Glomerular endothelial cell (primary cell): ENCODE data around the gene CCT8. TPM values are rescaled to one million over a fixed set of nuclear protein-coding genes. Genes with fewer than 3 reads are reported as not detected.
A peak's percentile ranks its signal among the peaks of the same experiment; 100 is the strongest.

Experiments
- DNase-seq: peaks from one replicate; pipeline ENCODE4 v3.0.0-alpha.2; 2011; ENCODE audit warnings: low read depth, low spot score; ENCODE audit errors: extremely low read depth
- total RNA-seq: library from RNA; depleted of rRNA; stranded (reverse); fragments of >200 nt; gene quantifications from 2 replicates; pipeline ENCODE4 v1.2.3, GENCODE V29; 2015

CCT8 gene, protein sequence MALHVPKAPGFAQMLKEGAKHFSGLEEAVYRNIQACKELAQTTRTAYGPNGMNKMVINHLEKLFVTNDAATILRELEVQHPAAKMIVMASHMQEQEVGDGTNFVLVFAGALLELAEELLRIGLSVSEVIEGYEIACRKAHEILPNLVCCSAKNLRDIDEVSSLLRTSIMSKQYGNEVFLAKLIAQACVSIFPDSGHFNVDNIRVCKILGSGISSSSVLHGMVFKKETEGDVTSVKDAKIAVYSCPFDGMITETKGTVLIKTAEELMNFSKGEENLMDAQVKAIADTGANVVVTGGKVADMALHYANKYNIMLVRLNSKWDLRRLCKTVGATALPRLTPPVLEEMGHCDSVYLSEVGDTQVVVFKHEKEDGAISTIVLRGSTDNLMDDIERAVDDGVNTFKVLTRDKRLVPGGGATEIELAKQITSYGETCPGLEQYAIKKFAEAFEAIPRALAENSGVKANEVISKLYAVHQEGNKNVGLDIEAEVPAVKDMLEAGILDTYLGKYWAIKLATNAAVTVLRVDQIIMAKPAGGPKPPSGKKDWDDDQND
- 171 and 188 TPM in 2 replicates for total RNA-seq

GRCh38 chr21:29073222-29074006, at the start of gene CCT8:
Gene CCT8 (minus strand): TSS chr21:29073648. CDS start chr21:29073590, 58 bp downstream.
- peak; percentile 96 for DNase-seq

DNA sequence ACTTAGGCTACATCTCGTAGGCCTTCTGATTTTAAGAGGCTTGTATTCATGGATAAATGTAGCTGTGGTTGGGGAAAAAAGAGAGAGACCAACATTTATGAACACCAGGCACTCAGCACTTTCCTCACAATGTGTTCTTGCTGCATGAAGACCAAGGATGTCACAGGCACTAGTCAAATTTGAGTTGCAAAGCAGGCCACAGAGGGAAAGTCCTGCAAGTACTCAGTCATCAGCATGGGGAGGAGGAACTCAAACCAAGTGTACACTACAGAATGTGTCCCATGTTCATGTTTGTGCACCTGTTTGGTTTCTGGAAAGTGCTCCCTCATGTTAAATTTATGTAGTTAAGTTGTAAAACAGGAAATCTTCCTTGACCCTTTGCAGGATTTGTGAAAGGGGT, 48.3 kb upstream of the CCT8 start:
- no peak for DNase-seq

GRCh38 chr21:29117372-29117955, 44.0 kb upstream of the CCT8 start:
- no peak for DNase-seq

DNA sequence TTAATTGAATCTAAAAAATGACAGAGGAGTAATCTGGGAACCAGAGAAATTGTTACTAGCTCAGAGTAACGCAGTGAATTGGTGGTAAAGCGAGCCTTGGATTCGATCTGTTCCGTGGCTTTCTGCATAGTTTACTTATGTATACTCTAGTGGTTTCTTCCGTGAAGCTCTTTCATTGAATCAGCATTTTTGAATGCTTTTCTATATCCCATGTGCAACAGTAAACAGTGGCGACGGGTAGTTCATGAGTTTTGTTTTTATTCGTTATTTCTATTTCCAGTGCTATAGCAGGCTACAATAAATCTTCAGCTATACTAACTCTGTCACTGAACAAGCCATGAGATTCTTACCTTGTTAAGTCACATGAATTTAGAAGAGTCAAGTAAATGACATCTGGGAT, 42.5 kb upstream of the CCT8 start:
- no peak for DNase-seq

- no peak for DNase-seq
Observed at GRCh38 chr21:29114765-29115500, 41.5 kb upstream of the CCT8 start.

DNA sequence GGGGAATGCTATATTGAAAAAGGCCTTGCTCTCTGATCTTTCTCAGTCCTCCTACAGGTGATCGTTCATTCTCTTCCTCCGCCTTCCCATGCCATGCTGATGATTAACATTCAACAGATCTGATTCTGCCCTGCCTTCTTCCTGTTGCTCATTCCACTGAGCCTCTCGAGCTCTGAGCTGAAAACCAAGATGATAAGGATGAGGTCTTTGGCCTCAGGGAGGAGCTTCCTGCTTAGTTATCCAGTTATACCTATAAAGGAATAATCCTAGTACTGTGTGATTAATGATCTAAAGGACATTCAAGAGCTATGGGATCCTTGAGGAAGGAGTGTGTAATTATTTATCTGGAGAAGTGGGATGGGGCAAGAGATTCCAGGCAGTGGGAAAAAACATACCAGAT, 31.8 kb upstream of the CCT8 start:
- DNase-seq, result no peak

DNA sequence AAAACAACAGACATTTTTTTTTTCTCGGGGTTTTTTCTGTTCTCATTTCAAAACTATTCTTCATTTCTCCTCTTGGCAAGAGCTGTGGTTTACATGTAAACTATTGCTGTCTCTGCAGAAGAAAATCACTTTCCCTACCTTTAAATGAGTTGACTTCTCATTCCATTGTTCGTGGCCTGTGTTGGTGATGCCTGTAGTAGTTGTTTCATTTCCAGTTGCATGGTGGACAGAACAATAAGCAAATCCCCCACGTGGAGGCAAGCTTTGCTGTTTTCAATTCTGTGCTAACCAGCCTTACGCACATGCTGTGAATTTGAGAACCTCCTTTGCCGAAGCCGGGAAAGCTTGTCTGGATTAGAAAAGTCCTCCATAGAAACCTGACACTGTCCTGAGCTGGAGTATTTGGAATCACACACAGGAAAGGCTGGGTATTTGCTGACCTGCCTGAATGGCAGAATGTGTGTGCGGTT, 30.8 kb upstream of the CCT8 start:
- no peak for DNase-seq

GRCh38 chr21:29102791-29103257, 29.4 kb upstream of the CCT8 start:
- no peak for DNase-seq

GRCh38 chr21:29098156-29098555, 24.7 kb upstream of the CCT8 start:
- no peak for DNase-seq

DNA sequence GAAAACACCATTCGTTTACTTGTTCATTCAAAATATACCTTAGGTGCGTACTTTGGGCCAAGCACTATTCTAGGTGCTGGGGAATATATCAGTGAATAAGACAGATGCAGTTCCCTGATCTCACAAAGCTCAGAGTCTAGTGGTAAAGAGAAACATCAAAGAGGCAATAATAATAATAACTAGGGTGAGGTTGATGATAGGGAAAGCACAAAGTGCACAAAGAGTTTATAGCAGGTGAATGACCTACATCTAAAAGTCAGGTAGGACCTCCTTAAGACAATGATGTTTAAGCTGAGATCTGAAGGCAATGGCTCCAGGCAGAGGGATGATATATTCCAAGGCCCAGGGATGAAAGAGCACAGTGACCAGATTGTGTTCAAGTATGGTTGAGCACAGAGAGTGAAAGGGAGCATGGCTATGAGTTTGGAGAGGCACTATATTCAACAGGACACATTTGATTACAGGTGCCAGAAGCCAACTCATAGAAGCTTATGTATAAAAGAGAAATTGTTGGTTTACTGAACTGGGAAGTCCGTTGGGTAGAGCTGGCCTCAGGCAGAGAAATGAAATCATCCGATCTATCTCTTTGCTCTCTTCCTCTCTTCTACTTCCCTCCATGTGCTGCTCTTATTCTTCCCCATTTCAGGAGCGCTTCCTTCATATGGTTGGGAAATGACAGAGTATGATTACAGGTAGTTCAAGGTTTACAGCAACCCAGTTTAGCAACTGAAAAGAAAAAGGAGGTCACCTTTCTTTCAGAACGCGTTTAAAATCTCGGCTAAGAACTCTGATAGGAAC, 23.0 kb upstream of the CCT8 start:
- DNase-seq, result no peak

GRCh38 chr21:29092102-29092959, 18.9 kb upstream of the CCT8 start:
- DNase-seq, result no peak

GRCh38 chr21:29091033-29091432, 17.6 kb upstream of the CCT8 start:
- DNase-seq, result no peak

- DNase-seq, result no peak
Observed at GRCh38 chr21:29085106-29085752, 11.8 kb upstream of the CCT8 start.

GRCh38 chr21:29084372-29084771, 10.9 kb upstream of the CCT8 start:
- no peak for DNase-seq

DNA sequence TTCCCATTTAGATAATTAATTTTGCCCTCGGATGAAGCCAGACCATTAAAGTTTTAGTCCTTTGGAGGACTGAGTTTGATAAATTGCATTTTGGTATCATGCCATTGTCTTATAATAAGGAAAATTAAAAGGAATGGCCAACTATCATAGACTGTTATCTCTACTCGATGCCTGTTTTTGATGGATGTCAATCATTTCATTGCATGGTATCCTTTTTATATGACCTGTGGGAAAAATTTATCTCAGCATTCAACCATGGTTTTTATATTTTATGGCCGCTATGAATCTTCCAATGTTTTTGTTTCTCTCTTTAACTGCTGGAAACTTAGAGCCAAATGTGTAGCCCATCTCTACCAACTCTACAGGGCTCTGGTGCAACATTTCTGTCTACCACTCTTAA, 9.9 kb upstream of the CCT8 start:
- no peak for DNase-seq

- no peak for DNase-seq
Observed at GRCh38 chr21:29082046-29082815, 8.8 kb upstream of the CCT8 start.

- no peak for DNase-seq
Observed at GRCh38 chr21:29080454-29080941, 7.0 kb upstream of the CCT8 start.
